ENCODE results near the gene ATP9B. TPM values are rescaled to one million over a fixed set of nuclear protein-coding genes. Genes with fewer than 3 reads are reported as not detected.
A peak's percentile ranks its signal among the peaks of the same experiment; 100 is the strongest.

ATP9B gene
- total RNA-seq, 2 experiments from 2014 or later: 61.9 to 63.5 TPM

DNA sequence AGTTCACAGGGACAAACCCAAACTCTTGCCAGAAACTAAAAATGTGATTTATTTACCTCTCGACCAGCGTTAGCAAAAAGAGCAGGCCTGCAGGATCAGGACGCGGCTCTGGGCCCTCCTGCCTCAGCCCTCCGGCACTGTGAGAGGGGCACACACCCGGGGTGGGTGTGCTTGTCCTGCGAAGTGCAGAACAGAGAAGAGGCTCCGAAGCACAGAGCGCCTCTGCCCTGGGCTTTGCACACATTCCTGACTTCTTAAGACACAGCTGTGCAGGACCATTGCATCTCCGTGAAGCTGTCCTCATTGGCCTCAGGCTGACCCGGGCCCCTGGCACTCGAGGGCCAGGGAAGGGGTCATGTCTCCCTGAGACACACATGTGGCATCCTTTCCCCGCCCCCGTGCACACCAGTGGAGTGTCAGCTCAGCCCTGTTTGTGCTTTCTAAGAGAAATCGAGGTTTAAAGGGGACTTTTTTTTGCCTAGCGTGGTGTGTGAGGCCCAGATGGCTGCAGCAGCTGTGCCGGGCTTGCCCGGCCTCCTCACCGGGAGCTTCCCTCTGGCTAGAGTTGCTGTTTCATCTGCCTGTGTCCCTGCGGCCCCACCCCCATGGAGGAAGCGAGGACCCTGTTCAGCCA is 316.6 kb downstream of the ATP9B start:
- TF ChIP-seq, protein P1, sequence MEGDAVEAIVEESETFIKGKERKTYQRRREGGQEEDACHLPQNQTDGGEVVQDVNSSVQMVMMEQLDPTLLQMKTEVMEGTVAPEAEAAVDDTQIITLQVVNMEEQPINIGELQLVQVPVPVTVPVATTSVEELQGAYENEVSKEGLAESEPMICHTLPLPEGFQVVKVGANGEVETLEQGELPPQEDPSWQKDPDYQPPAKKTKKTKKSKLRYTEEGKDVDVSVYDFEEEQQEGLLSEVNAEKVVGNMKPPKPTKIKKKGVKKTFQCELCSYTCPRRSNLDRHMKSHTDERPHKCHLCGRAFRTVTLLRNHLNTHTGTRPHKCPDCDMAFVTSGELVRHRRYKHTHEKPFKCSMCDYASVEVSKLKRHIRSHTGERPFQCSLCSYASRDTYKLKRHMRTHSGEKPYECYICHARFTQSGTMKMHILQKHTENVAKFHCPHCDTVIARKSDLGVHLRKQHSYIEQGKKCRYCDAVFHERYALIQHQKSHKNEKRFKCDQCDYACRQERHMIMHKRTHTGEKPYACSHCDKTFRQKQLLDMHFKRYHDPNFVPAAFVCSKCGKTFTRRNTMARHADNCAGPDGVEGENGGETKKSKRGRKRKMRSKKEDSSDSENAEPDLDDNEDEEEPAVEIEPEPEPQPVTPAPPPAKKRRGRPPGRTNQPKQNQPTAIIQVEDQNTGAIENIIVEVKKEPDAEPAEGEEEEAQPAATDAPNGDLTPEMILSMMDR (IDR thresholded peaks at IDR 0.05): no peak
- intact Hi-C loops (cut with DNase I, micrococcal nuclease): no loop called here
- Histone ChIP-seq H3K36me3 (ENCODE audit: insufficient read depth, low read length) (no peaks in the 10 kb centered on the region), H3K4me1 (ENCODE audit: insufficient read depth, low read length) (peaks cover 9% of the 10 kb centered on the region), H3K27ac (ENCODE audit: low read depth in 1 of 2, low read length in 2 of 2) (no peak overlapping the region), H3K27me3 (ENCODE audit: control insufficient read depth in 1 of 2, insufficient read depth in 2 of 2, low read length in 2 of 2) (no peaks in the 10 kb centered on the region), H3K4me3 (ENCODE audit: low read length) (no peak overlapping the region), H3K9me3 (ENCODE audit: control insufficient read depth in 1 of 2, insufficient read depth in 1 of 2, low read length in 2 of 2) (no peaks in the 10 kb centered on the region)
- ATAC-seq (ENCODE audit: poor library complexity): no peak
- H3K36me3 Mint-ChIP-seq (ENCODE audit: low read depth): no peaks in the 10 kb centered on the region
- ChIA-PET CTCF (no interaction called here), POLR2A (no interaction called here)
- no peak overlapping the region for H3K27ac Mint-ChIP-seq
- H3K9me3 Mint-ChIP-seq: no peaks in the 10 kb centered on the region
- peak in 1 of 14 experiments; percentile 31 for DNase-seq
- H3K27me3 Mint-ChIP-seq: no peaks in the 10 kb centered on the region
- H3K4me1 Mint-ChIP-seq (ENCODE audit: low read depth): peaks cover 16% of the 10 kb centered on the region
- H3K4me3 Mint-ChIP-seq: no peak overlapping the region

- H3K27me3 Mint-ChIP-seq: no peaks in the 10 kb centered on the region
- Histone ChIP-seq H3K4me3 (ENCODE audit: low read length) (no peak overlapping the region), H3K36me3 (ENCODE audit: insufficient read depth, low read length) (no peaks in the 10 kb centered on the region), H3K9me3 (ENCODE audit: control insufficient read depth in 1 of 2, insufficient read depth in 1 of 2, low read length in 2 of 2) (no peaks in the 10 kb centered on the region), H3K27ac (ENCODE audit: low read depth in 1 of 2, low read length in 2 of 2) (no peak overlapping the region), H3K4me1 (ENCODE audit: insufficient read depth, low read length) (peaks cover 7% of the 10 kb centered on the region), H3K27me3 (ENCODE audit: control insufficient read depth in 1 of 2, insufficient read depth in 2 of 2, low read length in 2 of 2) (no peaks in the 10 kb centered on the region)
- H3K27ac Mint-ChIP-seq: no peak overlapping the region
- peaks cover 20% of the 10 kb centered on the region for H3K4me1 Mint-ChIP-seq (ENCODE audit: low read depth)
- no peak overlapping the region for H3K4me3 Mint-ChIP-seq
- TF ChIP-seq, protein P1 (IDR thresholded peaks at IDR 0.05): no peak
- ChIA-PET CTCF (interaction anchor here (0.7 kb wide), 1 partner anchor 14 kb away, joined by 5 read pairs; no protein-coding TSS in a partner anchor), POLR2A (no interaction called here)
- intact Hi-C loops (cut with DNase I, micrococcal nuclease): no loop called here
- no peaks in the 10 kb centered on the region for H3K9me3 Mint-ChIP-seq
- DNase-seq: peak in 1 of 14 experiments; percentile 31
- ATAC-seq (ENCODE audit: poor library complexity): no peak
- no peaks in the 10 kb centered on the region for H3K36me3 Mint-ChIP-seq (ENCODE audit: low read depth)
Measured at GRCh38 chr18:79386547-79386946, 317.4 kb downstream of the ATP9B start.

DNA sequence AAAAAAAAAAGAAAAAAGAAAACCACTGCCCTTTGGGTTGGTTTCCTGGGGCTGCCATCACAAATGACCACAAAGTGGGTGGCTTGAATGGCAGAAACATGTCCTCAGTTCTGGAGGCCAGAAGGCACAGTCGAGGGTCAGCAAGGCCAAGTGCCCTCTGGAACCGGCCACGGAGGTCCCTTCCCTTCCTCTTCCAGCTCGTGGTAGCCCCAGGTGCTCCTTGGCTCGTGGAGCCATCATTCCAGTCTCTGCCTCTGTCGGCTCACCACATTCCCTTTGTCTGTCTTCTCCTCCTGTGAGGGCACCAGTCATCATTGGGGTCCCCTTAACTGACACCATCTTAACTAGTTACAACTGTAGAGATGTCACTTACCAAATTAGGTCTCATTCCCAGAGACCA is 318.0 kb downstream of the ATP9B start:
- ATAC-seq (ENCODE audit: poor library complexity): no peak
- Histone ChIP-seq H3K36me3 (ENCODE audit: insufficient read depth, low read length) (no peaks in the 10 kb centered on the region), H3K27ac (ENCODE audit: low read depth in 1 of 2, low read length in 2 of 2) (no peak overlapping the region), H3K4me1 (ENCODE audit: insufficient read depth, low read length) (peaks cover 7% of the 10 kb centered on the region), H3K27me3 (ENCODE audit: control insufficient read depth in 1 of 2, insufficient read depth in 2 of 2, low read length in 2 of 2) (no peaks in the 10 kb centered on the region), H3K4me3 (ENCODE audit: low read length) (no peak overlapping the region), H3K9me3 (ENCODE audit: control insufficient read depth in 1 of 2, insufficient read depth in 1 of 2, low read length in 2 of 2) (no peaks in the 10 kb centered on the region)
- H3K27me3 Mint-ChIP-seq: no peaks in the 10 kb centered on the region
- H3K27ac Mint-ChIP-seq: no peak overlapping the region
- ChIA-PET POLR2A (interaction anchor here (1.0 kb wide), 1 partner anchor 136 kb away, joined by 3 read pairs; no protein-coding TSS in a partner anchor), CTCF (interaction anchor here (0.7 kb wide), 1 partner anchor 14 kb away, joined by 5 read pairs; no protein-coding TSS in a partner anchor)
- H3K36me3 Mint-ChIP-seq (ENCODE audit: low read depth): no peaks in the 10 kb centered on the region
- H3K9me3 Mint-ChIP-seq: no peaks in the 10 kb centered on the region
- TF ChIP-seq, protein P1 (IDR thresholded peaks at IDR 0.05): no peak
- peak in 1 of 14 experiments; percentile 29 for DNase-seq
- H3K4me1 Mint-ChIP-seq (ENCODE audit: low read depth): peaks cover 24% of the 10 kb centered on the region
- intact Hi-C loops (cut with DNase I, micrococcal nuclease): no loop called here
- H3K4me3 Mint-ChIP-seq: no peak overlapping the region

All from CD4-positive, alpha-beta T cell (primary cell).